ENCODE data around the gene UBE2D3. TPM values are rescaled to one million over a fixed set of nuclear protein-coding genes. Genes with fewer than 3 reads are reported as not detected.

UBE2D3 gene
- total and polyA plus RNA-seq, 8 donors: 143 to 398 (median 277) TPM

DNA sequence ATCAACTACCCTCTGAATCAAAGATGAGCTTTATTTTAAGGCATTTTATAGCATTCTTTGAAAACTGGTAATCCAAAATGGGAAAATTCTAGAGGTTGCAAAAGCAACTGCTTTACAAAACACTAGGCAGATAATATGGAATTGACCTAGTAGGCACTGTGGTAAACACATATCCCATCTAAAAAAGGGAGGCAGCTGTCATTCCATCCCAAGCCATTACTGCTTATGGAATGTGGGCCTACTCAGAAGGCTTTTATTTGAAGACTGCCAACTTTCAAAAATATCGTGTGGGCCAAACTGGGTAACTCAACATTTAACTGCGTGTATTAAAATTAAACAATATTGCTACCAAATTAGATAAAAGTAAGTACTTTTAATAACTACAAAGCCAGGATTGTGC lies 19.3 kb downstream of the UBE2D3 start:
- WGBS, 5 donors: 66 to 84% (median 79%) methylated on average over 2 of the region's 2 CpGs
- Histone ChIP-seq H3K27me3 (no peaks in the 10 kb centered on the region), H3K9me3 (no peaks in the 10 kb centered on the region), H3K36me3 (peaks cover 11 to 81% (median 62%) of the 10 kb centered on the region in 4 donors), H3K4me3 (no peak overlapping the region), H3K27ac (no peak overlapping the region), H3K4me1 (peaks cover 5 to 82% (median 46%) of the 10 kb centered on the region in 4 donors)
- no peak for DNase-seq
- TF ChIP-seq POLR2A (IDR thresholded peaks at IDR 0.05): no peak
- intact Hi-C loops (cut with DNase I; ENCODE audit: low total_unique reads): no loop called here

DNA sequence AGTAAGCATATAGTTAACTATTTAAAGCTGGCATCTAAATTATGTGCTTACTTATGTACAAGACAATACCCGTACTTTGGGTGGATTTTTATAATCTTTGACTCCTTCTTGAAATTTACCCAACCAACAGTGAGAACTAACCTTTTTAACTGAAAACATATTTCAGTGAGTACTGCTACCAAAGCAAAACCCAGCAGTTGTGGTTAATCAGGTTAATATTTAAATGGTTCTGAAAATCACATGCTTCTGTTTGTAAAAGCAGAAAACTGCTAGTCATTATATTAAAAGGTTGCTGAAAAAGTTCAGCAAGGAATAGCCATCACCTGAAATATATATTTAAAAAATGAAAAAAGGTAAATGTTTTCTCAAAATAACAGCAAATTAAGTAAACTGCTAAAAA lies 20.0 kb downstream of the UBE2D3 start:
- no peak for TF ChIP-seq POLR2AphosphoS5 (IDR thresholded peaks at IDR 0.05)
- TF ChIP-seq, protein P1, sequence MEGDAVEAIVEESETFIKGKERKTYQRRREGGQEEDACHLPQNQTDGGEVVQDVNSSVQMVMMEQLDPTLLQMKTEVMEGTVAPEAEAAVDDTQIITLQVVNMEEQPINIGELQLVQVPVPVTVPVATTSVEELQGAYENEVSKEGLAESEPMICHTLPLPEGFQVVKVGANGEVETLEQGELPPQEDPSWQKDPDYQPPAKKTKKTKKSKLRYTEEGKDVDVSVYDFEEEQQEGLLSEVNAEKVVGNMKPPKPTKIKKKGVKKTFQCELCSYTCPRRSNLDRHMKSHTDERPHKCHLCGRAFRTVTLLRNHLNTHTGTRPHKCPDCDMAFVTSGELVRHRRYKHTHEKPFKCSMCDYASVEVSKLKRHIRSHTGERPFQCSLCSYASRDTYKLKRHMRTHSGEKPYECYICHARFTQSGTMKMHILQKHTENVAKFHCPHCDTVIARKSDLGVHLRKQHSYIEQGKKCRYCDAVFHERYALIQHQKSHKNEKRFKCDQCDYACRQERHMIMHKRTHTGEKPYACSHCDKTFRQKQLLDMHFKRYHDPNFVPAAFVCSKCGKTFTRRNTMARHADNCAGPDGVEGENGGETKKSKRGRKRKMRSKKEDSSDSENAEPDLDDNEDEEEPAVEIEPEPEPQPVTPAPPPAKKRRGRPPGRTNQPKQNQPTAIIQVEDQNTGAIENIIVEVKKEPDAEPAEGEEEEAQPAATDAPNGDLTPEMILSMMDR (IDR thresholded peaks at IDR 0.05): no peak
- no peak for TF ChIP-seq EP300 (IDR thresholded peaks at IDR 0.05)
- TF ChIP-seq POLR2A (IDR thresholded peaks at IDR 0.05): no peak
- peaks cover 11 to 85% (median 68%) of the 10 kb centered on the region in 4 donors for H3K36me3 ChIP-seq
- WGBS, 5 donors: 59 to 69% (median 65%) methylated on average over 1 of the region's 1 CpG
- no peaks in the 10 kb centered on the region for H3K9me3 ChIP-seq
- no peaks in the 10 kb centered on the region for H3K27me3 ChIP-seq
- peaks cover 0 to 77% (median 41%) of the 10 kb centered on the region in 4 donors for H3K4me1 ChIP-seq
- no peak overlapping the region for H3K4me3 ChIP-seq
- no peak for DNase-seq
- intact Hi-C loops (cut with DNase I; ENCODE audit: low total_unique reads): no loop called here
- H3K27ac ChIP-seq: no peak overlapping the region

DNA sequence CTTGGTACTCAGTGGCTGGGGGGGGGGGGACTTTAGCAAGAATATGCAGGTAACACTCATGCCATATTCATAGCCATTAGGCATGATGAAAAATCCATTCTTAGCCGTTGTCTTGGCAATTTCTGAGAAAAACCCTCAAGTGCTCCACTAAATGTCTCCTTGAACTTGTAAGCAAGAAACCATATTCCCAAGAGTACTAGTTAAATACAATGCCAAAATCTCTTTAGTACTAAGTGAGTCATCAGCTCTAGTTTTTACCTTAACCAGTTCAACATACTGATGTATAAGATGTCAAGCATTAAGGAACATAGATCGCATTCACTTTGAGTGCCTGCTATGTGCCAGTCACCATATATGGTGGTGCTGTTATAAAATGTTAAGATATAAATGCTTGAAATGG lies 27.5 kb downstream of the UBE2D3 start:
- no peak overlapping the region for H3K27ac ChIP-seq
- peaks cover 0 to 11% (median 4%) of the 10 kb centered on the region in 4 donors for H3K4me1 ChIP-seq
- H3K36me3 ChIP-seq: peaks cover 30 to 100% (median 97%) of the 10 kb centered on the region in 4 donors
- intact Hi-C loops (cut with DNase I; ENCODE audit: low total_unique reads): no loop called here
- no peak for DNase-seq
- no peaks in the 10 kb centered on the region for H3K27me3 ChIP-seq
- TF ChIP-seq POLR2A (IDR thresholded peaks at IDR 0.05) (no peak), POLR2AphosphoS5 (IDR thresholded peaks at IDR 0.05) (no peak), EP300 (IDR thresholded peaks at IDR 0.05) (no peak)
- TF ChIP-seq, protein P1 (IDR thresholded peaks at IDR 0.05): no peak
- H3K4me3 ChIP-seq: no peak overlapping the region
- 90 to 98% (median 92%) methylated on average over 2 of the region's 2 CpGs for WGBS, 5 donors
- H3K9me3 ChIP-seq: no peaks in the 10 kb centered on the region

DNA sequence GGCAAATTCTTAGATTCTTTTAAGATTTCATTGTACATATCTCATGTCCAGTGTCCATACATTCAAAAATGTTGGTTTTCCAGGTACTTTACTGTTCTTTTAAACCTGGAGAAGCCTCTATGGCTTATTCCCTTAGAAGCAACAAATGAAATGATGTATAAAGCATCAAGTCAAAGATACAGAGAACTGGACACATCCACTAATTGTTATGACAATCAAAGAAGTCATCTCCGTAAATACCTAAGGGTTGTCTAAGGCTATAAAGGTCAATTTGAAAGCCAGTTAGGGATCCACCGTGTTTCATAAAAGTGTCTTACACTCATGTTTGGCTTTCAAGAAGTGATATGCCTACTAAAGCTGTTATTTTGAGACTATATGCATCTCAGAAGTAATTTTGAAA lies 32.4 kb downstream of the UBE2D3 start:
- H3K27me3 ChIP-seq: no peaks in the 10 kb centered on the region
- no peaks in the 10 kb centered on the region for H3K4me1 ChIP-seq
- no peak overlapping the region for H3K4me3 ChIP-seq
- no peaks in the 10 kb centered on the region for H3K9me3 ChIP-seq
- intact Hi-C loops (cut with DNase I; ENCODE audit: low total_unique reads): no loop called here
- WGBS, 5 donors: 93 to 98% (median 97%) methylated on average over 2 of the region's 2 CpGs
- no peak overlapping the region for H3K27ac ChIP-seq
- DNase-seq: no peak
- H3K36me3 ChIP-seq: peaks cover 16 to 85% (median 79%) of the 10 kb centered on the region in 4 donors
- TF ChIP-seq POLR2A (IDR thresholded peaks at IDR 0.05) (no peak), POLR2AphosphoS5 (IDR thresholded peaks at IDR 0.05) (no peak), EP300 (IDR thresholded peaks at IDR 0.05) (no peak)
- TF ChIP-seq, protein P1 (IDR thresholded peaks at IDR 0.05): no peak

DNA sequence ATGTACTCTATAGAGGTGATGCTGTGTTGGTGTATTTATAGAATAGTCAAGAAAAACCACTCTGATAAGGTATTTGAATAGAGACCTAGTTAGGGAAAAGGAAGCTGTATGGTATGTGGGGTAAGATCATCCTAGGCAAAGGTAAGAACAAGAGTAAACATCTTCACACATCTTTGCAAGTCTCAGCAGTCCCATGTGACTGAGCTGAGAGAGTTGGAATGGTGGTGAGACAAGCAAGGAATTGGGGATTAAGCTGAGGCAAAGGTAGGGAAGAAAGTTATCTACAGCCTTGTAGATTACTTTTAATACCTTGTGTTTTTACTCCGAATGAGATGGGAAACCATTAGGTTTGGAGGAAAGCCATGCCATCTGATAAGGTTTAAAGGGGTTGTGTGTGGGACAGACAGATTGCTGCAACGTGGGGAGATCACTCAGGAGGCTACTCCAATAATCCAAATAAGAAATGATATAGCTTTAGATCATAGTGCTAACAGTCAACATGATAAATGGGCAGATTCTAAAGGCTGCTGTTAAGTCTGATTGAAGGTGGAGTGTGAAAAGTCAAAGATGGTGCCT lies 34.9 kb downstream of the UBE2D3 start:
- Histone ChIP-seq H3K27ac (no peak overlapping the region), H3K27me3 (no peaks in the 10 kb centered on the region), H3K9me3 (no peaks in the 10 kb centered on the region), H3K4me1 (peaks cover 0 to 7% (median 2%) of the 10 kb centered on the region in 4 donors), H3K4me3 (no peak overlapping the region), H3K36me3 (peaks cover 6 to 59% (median 53%) of the 10 kb centered on the region in 4 donors)
- WGBS, 5 donors: 62 to 82% (median 69%) methylated on average over 2 of the region's 2 CpGs
- TF ChIP-seq POLR2AphosphoS5 (IDR thresholded peaks at IDR 0.05): no peak
- no peak for TF ChIP-seq EP300 (IDR thresholded peaks at IDR 0.05)
- TF ChIP-seq, protein P1 (IDR thresholded peaks at IDR 0.05): no peak
- no peak for TF ChIP-seq POLR2A (IDR thresholded peaks at IDR 0.05)
- no peak for DNase-seq
- intact Hi-C loops (cut with DNase I; ENCODE audit: low total_unique reads): no loop called here
